ENCODE data around the gene CCDC136.

Gene CCDC136

GRCh38 chr7:128791121-128791971, at the start of gene CCDC136:
TSS of gene CCDC136 (plus strand) at chr7:128791968. CDS start at chr7:128792412, 444 bp downstream.
- peak; percentile 84 for DNase-seq

- DNase-seq: no peak
These were observed 49.6 kb upstream of the CCDC136 start for GRCh38 chr7:128742206-128742605.

GRCh38 chr7:128743112-128743772, 48.5 kb upstream of the CCDC136 start:
- DNase-seq: no peak

GRCh38 chr7:128744366-128744905, 47.3 kb upstream of the CCDC136 start:
- no peak for DNase-seq

- no peak for DNase-seq
These were observed 46.1 kb upstream of the CCDC136 start for GRCh38 chr7:128745706-128746105.

DNA sequence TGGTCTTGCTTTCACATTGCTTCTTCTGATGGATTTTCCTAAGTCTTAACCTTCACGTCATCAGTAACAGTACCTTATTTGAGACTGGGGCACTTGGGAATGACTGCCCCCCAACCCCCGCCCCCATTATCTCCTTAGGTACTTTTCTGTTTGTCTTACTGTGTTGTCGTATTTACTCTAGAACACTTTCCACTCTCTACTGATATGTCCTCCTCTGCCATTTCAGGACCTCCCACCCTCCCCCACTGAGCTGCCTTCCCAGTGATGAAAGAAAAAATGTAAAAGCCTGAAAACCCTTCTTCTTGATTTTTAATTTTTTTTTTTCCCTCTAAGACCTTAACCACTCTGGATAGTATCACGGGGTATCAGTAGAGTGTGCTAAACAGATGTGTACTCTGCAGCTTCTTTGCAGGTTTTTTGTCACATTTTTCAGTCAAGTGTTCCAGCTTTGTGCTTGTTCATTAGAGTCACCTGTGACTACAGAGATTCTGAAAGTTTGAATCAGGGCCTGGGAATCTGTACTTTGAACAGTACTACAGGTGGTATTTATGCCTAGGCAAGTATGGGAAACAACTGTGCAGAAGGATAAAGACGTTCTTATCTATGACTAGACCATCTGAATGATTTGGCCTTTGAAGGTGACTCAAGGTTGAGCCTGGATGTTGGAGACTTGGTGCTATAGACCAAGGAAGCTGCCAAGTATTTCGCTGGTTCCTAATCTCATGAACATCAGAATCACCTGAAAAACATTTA, 44.3 kb upstream of the CCDC136 start:
- no peak for DNase-seq

GRCh38 chr7:128752251-128752650, 39.5 kb upstream of the CCDC136 start:
- no peak for DNase-seq

DNA sequence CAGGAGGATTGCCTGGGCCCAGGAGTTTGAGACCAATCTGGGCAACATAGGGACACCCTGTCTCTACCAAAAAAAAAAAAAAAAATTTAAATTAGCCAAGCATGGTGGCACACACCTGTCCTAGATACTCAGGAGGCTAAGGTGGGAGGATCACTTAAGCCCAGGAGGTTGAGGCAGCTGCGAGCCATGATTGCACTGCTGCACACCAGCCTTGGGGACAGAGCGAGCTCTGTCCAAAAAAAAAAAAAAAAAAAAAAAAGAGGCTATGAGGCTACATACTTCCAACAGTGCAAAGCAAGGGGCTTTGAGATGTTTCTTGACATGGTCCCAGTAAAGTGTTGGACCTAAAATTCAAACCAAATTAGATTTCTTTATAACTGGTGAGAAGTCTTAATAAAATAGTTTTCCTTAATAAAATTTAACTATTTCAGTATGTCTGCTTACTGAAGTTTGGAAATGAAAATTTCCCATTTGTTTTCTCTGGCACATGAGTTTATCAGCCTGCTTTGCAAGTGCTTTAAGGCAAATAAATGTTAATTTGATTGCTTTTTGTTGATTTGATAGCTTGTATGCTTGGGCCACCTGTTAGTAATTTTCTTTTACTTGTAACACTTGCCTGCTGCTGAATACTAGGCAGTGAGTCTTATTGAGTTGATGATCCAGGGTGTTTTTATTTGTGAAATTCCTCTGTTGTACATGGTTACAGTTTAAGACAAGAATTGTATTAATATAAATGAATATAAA, 36.5 kb upstream of the CCDC136 start:
- no peak for DNase-seq

- DNase-seq: no peak
These were observed 35.8 kb upstream of the CCDC136 start for GRCh38 chr7:128755819-128756476.

- DNase-seq: no peak
These were observed 34.6 kb upstream of the CCDC136 start for GRCh38 chr7:128757203-128757602.

DNA sequence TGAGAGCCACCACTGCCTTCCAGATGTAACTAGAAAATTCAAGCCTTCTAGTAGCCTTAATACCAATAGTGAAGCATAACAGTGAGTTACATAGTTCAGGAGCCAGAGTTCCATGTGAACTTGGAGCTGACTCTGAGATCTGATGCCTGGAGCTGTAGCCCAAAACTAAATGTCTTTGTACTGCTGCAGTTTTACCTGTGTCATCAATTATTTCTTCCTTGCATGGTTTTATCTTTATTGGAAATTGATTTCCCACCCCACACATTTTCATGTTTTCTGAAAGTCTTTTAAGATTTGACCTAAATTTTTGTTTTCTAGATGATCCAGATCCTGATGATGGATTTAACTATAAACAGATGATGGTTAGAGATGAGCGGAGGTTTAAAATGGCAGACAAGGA, 33.2 kb upstream of the CCDC136 start:
- DNase-seq: no peak

GRCh38 chr7:128759242-128759641, 32.5 kb upstream of the CCDC136 start:
- no peak for DNase-seq

DNA sequence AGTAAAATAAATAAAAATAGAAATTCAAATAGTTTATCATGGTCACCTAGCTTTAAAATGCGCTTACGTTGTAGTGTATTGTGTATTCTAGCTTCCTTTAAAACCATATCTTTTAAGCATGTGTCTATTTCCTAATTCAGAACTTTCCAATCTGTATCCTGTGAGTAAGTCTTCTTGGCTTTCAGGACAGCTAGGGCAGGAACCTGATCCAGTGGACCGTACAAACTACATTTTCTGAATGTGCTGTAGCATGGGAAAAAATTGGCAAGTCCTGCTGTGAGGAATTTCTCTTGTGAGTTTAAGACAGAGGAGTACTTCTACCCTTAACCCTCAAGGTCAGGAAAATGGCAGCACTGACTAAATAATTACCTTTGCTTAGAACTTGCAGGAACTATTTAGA, 28.2 kb upstream of the CCDC136 start:
- DNase-seq: no peak

- DNase-seq: no peak
These were observed 24.2 kb upstream of the CCDC136 start for GRCh38 chr7:128767475-128768110.

DNA sequence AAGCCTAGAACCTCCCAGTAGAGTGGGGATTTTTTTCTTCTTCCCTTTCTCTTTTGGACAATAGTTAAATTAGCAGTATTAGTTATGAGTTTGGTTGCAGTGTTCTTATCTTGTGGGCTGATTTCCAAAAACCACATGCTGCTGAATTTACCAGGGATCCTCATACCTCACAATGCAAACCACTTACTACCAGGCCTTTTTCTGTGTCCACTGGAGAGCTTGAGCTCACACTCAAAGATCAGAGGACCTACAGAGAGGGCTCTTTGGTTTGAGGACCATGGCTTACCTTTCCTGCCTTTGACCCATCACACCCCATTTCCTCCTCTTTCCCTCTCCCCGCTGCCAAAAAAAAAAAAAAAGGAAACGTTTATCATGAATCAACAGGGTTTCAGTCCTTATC, 21.5 kb upstream of the CCDC136 start:
- DNase-seq: no peak

- no peak for DNase-seq
These were observed 18.2 kb upstream of the CCDC136 start for GRCh38 chr7:128773604-128774003.

- DNase-seq: no peak
These were observed 17.6 kb upstream of the CCDC136 start for GRCh38 chr7:128774029-128774689.

- no peak for DNase-seq
These were observed 16.8 kb upstream of the CCDC136 start for GRCh38 chr7:128774921-128775320.

DNA sequence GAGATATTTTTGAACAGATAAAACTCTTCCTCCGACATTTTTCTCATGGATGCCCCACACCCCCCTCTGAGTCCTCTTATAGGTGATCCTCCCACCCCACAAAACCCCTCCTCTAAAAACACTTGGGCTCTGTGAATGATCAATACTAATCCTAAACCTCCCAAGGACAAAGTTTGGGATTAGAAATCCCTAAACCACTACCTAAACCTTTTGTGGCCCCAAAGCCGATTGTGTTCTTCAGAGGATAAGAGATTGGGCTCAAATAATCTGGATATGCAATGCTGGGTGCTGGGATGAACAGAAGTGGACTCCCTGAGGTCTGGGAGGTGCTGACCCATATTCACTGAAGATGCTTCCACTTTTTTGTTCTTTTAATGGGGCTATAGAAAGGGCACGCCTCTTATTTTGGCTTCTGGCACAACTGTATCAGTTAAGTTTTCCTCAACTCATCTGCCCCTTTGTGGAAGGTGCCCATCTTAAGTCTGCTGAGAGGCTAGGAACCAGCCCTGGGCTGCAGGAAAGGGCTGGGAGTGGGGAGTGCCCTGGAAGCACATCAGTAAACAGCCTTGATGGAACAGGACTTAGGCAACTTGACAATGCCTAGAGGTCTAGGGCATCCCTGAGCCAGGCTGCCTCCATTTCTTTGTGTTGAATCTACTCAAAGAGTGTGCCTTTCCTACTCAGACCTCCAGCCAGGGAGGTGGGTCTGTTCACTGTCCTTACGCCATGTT, 15.9 kb upstream of the CCDC136 start, which contains the start of gene OPN1SW:
OPN1SW (minus strand) TSS at position 51 of the 731 bp plus-strand sequence; CDS start at position 38, 13 bp downstream.
- DNase-seq: no peak
